Brain microvascular endothelial cell (primary cell): ENCODE results near the gene RDH14.

Experiments
- DNase-seq: peaks from one replicate; pipeline ENCODE4 v3.0.0-alpha.2; 2020
- H3K27ac ChIP-seq: fragments of 250-450 bp; sonication (Bioruptor Pico); 2 replicates; pipeline ENCODE4 v1.5.1; 2020; ENCODE audit warnings: mild to moderate bottlenecking, moderate library complexity
- H3K27me3 ChIP-seq: fragments of 250-450 bp; sonication (Bioruptor Pico); replicated peaks from 2 replicates; pipeline ENCODE4 v1.5.1; 2020; ENCODE audit warnings: mild to moderate bottlenecking
- H3K36me3 ChIP-seq: fragments of 250-450 bp; sonication (Bioruptor Pico); replicated peaks from 2 replicates; pipeline ENCODE4 v1.5.1; 2020; ENCODE audit warnings: mild to moderate bottlenecking
- H3K4me3 ChIP-seq: 2 replicates; pipeline ENCODE4 v1.5.1; 2011; ENCODE audit warnings: low read depth, mild to moderate bottlenecking, control low read depth, low read length, moderate library complexity
- CTCF ChIP-seq: IDR thresholded peaks from 2 replicates; pipeline ENCODE4 v1.5.1; 2011; ENCODE audit warnings: low read depth, mild to moderate bottlenecking, moderate library complexity, low read length, control low read depth, inconsistent platforms; ENCODE audit errors: missing control alignments
- in situ Hi-C: cut with HindIII; loops from 2 replicates; pipeline ENCODE4 v1.10.0; 2017; ENCODE audit warnings: low sequenced_read_pairs, low pct_ligation_motif_present

RDH14 gene

GRCh38 chr2:18596993-18597392, 36.5 kb upstream of the RDH14 start:
- no peak for DNase-seq
- no peak overlapping the region for H3K27ac ChIP-seq
- H3K36me3 ChIP-seq, result no peaks in the 10 kb centered on the region
- in situ Hi-C loops, result no loop called here
- no peak overlapping the region for H3K4me3 ChIP-seq
- no peak for TF ChIP-seq CTCF
- no peaks in the 10 kb centered on the region for H3K27me3 ChIP-seq

- no peaks in the 10 kb centered on the region for H3K27me3 ChIP-seq
- in situ Hi-C loops, result no loop called here
- H3K36me3 ChIP-seq, result no peaks in the 10 kb centered on the region
- DNase-seq, result no peak
- H3K27ac ChIP-seq, result no peak overlapping the region
- no peak for TF ChIP-seq CTCF
- no peak overlapping the region for H3K4me3 ChIP-seq
These were observed 33.0 kb upstream of the RDH14 start for GRCh38 chr2:18593496-18593895.

- in situ Hi-C loops, result no loop called here
These were observed 31.9 kb upstream of the RDH14 start for GRCh38 chr2:18592372-18592771.

GRCh38 chr2:18589354-18589753, 28.9 kb upstream of the RDH14 start, which contains the start of gene NT5C1B:
NT5C1B (minus strand) TSS chr2:18589569; CDS start chr2:18589468, 101 bp downstream.
- no peak within 1 kb of the TSS for H3K4me3 ChIP-seq
- TF ChIP-seq CTCF, result no peak
- in situ Hi-C loops, result no loop called here
- no peaks in the 10 kb centered on the region for H3K27me3 ChIP-seq
- no peak within 1 kb of the TSS for H3K27ac ChIP-seq
- no peaks in the 10 kb centered on the region for H3K36me3 ChIP-seq
- no peak for DNase-seq

More at GRCh38 chr2:18592372-18592771, 31.9 kb upstream of the RDH14 start:
- Histone ChIP-seq H3K4me3 (no peak overlapping the region), H3K27ac (no peak overlapping the region), H3K36me3 (no peaks in the 10 kb centered on the region), H3K27me3 (no peaks in the 10 kb centered on the region)
- no peak for TF ChIP-seq CTCF
- no peak for DNase-seq

- Histone ChIP-seq H3K27me3 (no peaks in the 10 kb centered on the region), H3K36me3 (no peaks in the 10 kb centered on the region), H3K4me3 (no peak overlapping the region), H3K27ac (no peak overlapping the region)
- no peak for DNase-seq
- in situ Hi-C loops, result no loop called here
- TF ChIP-seq CTCF, result no peak
These were observed 28.3 kb upstream of the RDH14 start for GRCh38 chr2:18588802-18589201.

- no peak for TF ChIP-seq CTCF
- H3K4me3 ChIP-seq, result no peak overlapping the region
- H3K27ac ChIP-seq, result no peak overlapping the region
- no peaks in the 10 kb centered on the region for H3K27me3 ChIP-seq
- no peaks in the 10 kb centered on the region for H3K36me3 ChIP-seq
- no peak for DNase-seq
- in situ Hi-C loops, result no loop called here
These were observed 27.6 kb upstream of the RDH14 start for GRCh38 chr2:18588049-18588448.
